ENCODE data around the gene KAT2B. TPM values are rescaled to one million over a fixed set of nuclear protein-coding genes. Genes with fewer than 3 reads are reported as not detected.

Gene KAT2B
- total and polyA plus RNA-seq, 4 donors, result 9.3 to 42.6 (median 17.3) TPM

DNA sequence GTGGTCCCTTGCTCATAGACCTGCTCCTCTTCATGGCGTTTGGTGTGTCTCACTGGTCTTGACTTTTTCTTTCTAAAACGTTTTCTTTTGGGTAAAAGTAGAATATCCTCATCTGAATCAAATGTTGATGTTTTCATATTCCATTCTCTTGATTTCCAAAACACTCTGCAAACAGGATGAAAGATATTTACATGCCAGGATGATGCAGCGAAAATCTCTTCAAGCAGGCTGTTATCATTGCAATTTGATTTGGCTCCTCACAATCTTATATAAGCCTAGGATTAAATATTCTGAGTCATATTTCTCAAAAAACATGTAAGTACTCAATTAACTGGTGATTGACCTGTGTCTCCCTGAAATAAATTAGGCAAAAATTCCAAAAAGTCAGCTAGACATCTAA lies 38.3 kb upstream of the KAT2B start:
- H3K27me3 ChIP-seq (ENCODE audit: control insufficient read depth in 3 of 3, insufficient read depth in 3 of 3, low read length in 2 of 3), result no peaks in the 10 kb centered on the region
- H3K27ac ChIP-seq (ENCODE audit: low read depth in 1 of 2, low read length in 1 of 2), result no peak overlapping the region
- H3K4me3 ChIP-seq, result no peak overlapping the region
- TF ChIP-seq, protein P1, sequence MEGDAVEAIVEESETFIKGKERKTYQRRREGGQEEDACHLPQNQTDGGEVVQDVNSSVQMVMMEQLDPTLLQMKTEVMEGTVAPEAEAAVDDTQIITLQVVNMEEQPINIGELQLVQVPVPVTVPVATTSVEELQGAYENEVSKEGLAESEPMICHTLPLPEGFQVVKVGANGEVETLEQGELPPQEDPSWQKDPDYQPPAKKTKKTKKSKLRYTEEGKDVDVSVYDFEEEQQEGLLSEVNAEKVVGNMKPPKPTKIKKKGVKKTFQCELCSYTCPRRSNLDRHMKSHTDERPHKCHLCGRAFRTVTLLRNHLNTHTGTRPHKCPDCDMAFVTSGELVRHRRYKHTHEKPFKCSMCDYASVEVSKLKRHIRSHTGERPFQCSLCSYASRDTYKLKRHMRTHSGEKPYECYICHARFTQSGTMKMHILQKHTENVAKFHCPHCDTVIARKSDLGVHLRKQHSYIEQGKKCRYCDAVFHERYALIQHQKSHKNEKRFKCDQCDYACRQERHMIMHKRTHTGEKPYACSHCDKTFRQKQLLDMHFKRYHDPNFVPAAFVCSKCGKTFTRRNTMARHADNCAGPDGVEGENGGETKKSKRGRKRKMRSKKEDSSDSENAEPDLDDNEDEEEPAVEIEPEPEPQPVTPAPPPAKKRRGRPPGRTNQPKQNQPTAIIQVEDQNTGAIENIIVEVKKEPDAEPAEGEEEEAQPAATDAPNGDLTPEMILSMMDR (IDR thresholded peaks at IDR 0.05; ENCODE audit: control extremely low read depth, extremely low read depth), result no peak
- peaks cover 0 to 2% (median 0%) of the 10 kb centered on the region in 5 donors for H3K4me1 ChIP-seq (ENCODE audit: control insufficient read depth in 5 of 5, insufficient read depth in 5 of 5, low read length in 5 of 5)
- WGBS, 2 donors, result 74 to 77% methylated on average over 3 of the region's 3 CpGs
- ATAC-seq (ENCODE audit: insufficient read depth, low FRiP score) (no peak), DNase-seq (no peak)
- H3K9me3 ChIP-seq (ENCODE audit: control insufficient read depth in 4 of 4, insufficient read depth in 3 of 4, low read length in 3 of 4), result no peaks in the 10 kb centered on the region
- no peaks in the 10 kb centered on the region for H3K36me3 ChIP-seq (ENCODE audit: control insufficient read depth in 4 of 4, insufficient read depth in 4 of 4, low read length in 4 of 4)
- no peak overlapping the region for H3K9ac ChIP-seq (ENCODE audit: insufficient read depth in 1 of 2, low read length in 2 of 2)

DNA sequence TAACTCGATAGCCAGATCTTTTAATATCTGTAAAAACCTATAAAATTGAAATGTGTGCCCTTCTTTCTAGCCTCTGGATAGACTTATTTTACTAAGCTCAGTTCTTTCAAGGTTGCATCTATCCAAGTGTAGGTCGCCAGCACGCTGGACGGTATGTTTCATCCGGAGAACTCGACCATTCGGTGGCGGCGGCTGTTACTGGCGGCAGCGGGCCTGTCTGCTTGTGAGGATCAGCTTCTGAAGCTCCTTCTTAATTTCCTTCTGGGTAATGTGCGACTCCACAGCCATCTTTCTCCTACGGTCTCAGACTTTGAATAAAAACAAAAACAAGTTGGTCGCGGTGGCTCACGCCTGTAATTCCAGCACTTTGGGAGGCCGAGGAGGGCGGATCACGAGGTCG lies 32.3 kb upstream of the KAT2B start:
- Histone ChIP-seq H3K9ac (ENCODE audit: insufficient read depth in 1 of 2, low read length in 2 of 2) (no peak overlapping the region), H3K4me3 (no peak overlapping the region), H3K4me1 (ENCODE audit: control insufficient read depth in 5 of 5, insufficient read depth in 5 of 5, low read length in 5 of 5) (no peaks in the 10 kb centered on the region), H3K9me3 (ENCODE audit: control insufficient read depth in 4 of 4, insufficient read depth in 3 of 4, low read length in 3 of 4) (peaks cover 0 to 1% (median 0%) of the 10 kb centered on the region in 4 donors), H3K27ac (ENCODE audit: low read depth in 1 of 2, low read length in 1 of 2) (no peak overlapping the region), H3K36me3 (ENCODE audit: control insufficient read depth in 4 of 4, insufficient read depth in 4 of 4, low read length in 4 of 4) (no peaks in the 10 kb centered on the region), H3K27me3 (ENCODE audit: control insufficient read depth in 3 of 3, insufficient read depth in 3 of 3, low read length in 2 of 3) (no peaks in the 10 kb centered on the region)
- TF ChIP-seq, protein P1 (IDR thresholded peaks at IDR 0.05; ENCODE audit: control extremely low read depth, extremely low read depth), result no peak
- DNase-seq, result no peak
- no peak for ATAC-seq (ENCODE audit: insufficient read depth, low FRiP score)
- WGBS, 2 donors, result 97 to 98% methylated on average over 20 of the region's 20 CpGs

DNA sequence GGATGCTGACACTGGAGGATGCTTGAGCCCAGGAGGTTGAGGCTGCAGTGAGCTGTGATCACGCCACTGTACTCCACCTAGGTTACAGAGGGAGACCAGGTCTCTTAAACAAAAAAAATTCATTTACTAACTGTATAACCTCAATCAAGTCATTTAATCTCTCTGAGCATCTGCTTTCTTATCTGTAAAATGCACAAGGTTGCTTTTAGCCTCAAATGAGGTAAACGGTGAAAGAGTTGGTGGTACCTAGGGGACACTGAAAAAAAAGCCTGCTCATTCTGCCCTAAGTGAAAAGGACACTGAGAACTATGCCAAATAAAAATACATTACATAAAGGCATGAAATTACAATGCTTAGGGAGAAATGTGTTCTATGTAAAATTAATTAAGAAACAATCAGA lies 31.6 kb upstream of the KAT2B start:
- H3K27me3 ChIP-seq (ENCODE audit: control insufficient read depth in 3 of 3, insufficient read depth in 3 of 3, low read length in 2 of 3), result no peaks in the 10 kb centered on the region
- TF ChIP-seq, protein P1 (IDR thresholded peaks at IDR 0.05; ENCODE audit: control extremely low read depth, extremely low read depth), result no peak
- 64 to 78% methylated on average over 2 of the region's 2 CpGs for WGBS, 2 donors
- no peak overlapping the region for H3K9ac ChIP-seq (ENCODE audit: insufficient read depth in 1 of 2, low read length in 2 of 2)
- H3K4me3 ChIP-seq, result no peak overlapping the region
- H3K4me1 ChIP-seq (ENCODE audit: control insufficient read depth in 5 of 5, insufficient read depth in 5 of 5, low read length in 5 of 5), result no peaks in the 10 kb centered on the region
- no peak overlapping the region for H3K27ac ChIP-seq (ENCODE audit: low read depth in 1 of 2, low read length in 1 of 2)
- H3K36me3 ChIP-seq (ENCODE audit: control insufficient read depth in 4 of 4, insufficient read depth in 4 of 4, low read length in 4 of 4), result no peaks in the 10 kb centered on the region
- no peak for DNase-seq
- peaks cover 0 to 1% (median 0%) of the 10 kb centered on the region in 4 donors for H3K9me3 ChIP-seq (ENCODE audit: control insufficient read depth in 4 of 4, insufficient read depth in 3 of 4, low read length in 3 of 4)
- no peak for ATAC-seq (ENCODE audit: insufficient read depth, low FRiP score)

DNA sequence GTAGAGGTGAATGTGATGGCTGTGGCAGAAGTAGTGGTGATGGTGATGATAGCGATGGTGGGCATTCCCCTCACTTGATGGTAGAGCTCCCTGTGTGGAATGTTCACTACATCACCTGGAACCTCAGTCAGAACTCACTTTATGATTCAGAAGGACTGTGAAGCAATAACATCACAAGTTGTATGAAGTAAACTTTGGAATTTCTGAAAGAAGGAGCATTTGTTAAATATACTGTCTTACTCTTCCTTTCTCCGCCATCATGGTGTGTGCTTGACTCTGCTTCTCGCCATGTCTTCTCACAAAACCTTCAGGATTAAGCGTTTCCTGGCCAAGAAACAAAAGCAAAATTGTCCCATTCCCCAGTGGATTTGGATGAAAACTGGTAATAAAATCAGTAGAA lies 28.1 kb upstream of the KAT2B start, which contains the start of gene PP2D1:
Gene PP2D1, minus strand, starts transcription at position 101 of the 400 bp plus-strand sequence. CDS start 192 bp downstream, outside the sequence.
- H3K9me3 ChIP-seq (ENCODE audit: control insufficient read depth in 4 of 4, insufficient read depth in 3 of 4, low read length in 3 of 4), result peaks cover 0 to 1% (median 0%) of the 10 kb centered on the region in 4 donors
- TF ChIP-seq, protein P1 (IDR thresholded peaks at IDR 0.05; ENCODE audit: control extremely low read depth, extremely low read depth), result no peak
- peaks cover 0 to 1% (median 0%) of the 10 kb centered on the region in 5 donors for H3K4me1 ChIP-seq (ENCODE audit: control insufficient read depth in 5 of 5, insufficient read depth in 5 of 5, low read length in 5 of 5)
- DNase-seq (no peak), ATAC-seq (ENCODE audit: insufficient read depth, low FRiP score) (no peak)
- no peak within 1 kb of the TSS for H3K27ac ChIP-seq (ENCODE audit: low read depth in 1 of 2, low read length in 1 of 2)
- H3K4me3 ChIP-seq, result no peak within 1 kb of the TSS
- H3K27me3 ChIP-seq (ENCODE audit: control insufficient read depth in 3 of 3, insufficient read depth in 3 of 3, low read length in 2 of 3), result no peaks in the 10 kb centered on the region
- H3K9ac ChIP-seq (ENCODE audit: insufficient read depth in 1 of 2, low read length in 2 of 2), result no peak within 1 kb of the TSS
- H3K36me3 ChIP-seq (ENCODE audit: control insufficient read depth in 4 of 4, insufficient read depth in 4 of 4, low read length in 4 of 4), result no peaks in the 10 kb centered on the region
- 95 to 99% methylated on average over 4 of the region's 4 CpGs for WGBS, 2 donors
